Measurements from ENCODE around the gene FAM217B.

Gene FAM217B

DNA sequence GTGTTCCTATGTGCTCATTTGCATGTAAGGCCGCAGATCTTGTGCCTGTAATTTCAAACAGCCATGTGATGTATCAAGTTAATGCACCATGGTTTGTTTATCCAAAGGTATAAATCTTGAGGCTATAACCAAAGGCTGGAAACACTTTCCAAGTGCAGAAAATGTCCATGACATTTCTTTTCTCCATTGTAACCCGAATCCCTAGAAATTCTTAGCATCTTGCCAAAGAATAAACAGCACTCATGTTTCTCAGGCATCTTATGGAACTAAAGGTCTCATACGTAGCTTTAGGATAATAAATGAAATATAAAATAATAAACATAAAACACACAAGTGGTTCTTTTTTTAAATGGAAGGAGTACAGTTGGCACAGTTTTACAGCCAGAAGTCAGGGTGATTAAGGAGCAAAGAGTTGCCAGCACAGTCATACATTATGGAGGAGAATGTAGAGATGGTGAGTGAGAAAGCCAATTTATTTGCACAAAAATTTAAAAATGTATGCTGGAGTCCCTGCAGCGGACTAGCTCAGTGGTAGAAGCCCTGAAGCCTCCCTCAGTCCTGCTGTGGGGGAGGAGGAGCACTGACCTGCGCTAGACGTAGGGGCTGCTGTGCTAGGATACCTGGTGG lies 36.1 kb downstream of the FAM217B start:
- DNase-seq (ENCODE audit: low spot score) = no peak

DNA sequence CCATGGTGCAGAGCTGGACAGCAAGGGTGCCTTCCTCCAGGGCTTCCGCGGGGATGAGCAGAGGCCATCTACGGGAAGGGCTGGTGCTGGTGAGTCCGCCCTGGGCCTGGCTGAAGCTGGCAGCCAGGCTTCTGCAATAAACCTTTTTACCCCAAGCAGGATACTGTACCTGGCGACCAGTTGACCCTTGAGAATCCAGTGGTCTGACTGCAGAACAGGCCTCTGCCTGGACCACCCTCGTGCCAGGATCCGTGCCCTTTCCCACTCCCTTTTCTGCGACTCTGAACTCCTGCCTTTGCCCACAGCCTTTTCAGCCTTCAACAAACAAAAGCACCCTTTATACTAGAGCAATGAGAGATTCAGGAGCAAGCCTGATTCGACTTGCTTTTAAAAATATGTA lies 36.9 kb downstream of the FAM217B start:
- DNase-seq (ENCODE audit: low spot score) = no peak

- DNase-seq (ENCODE audit: low spot score) = no peak
Observed at GRCh38 chr20:59983076-59983475, 42.9 kb downstream of the FAM217B start.

GRCh38 chr20:59984541-59984940 lies 44.4 kb downstream of the FAM217B start:
- no peak for DNase-seq (ENCODE audit: low spot score)

DNA sequence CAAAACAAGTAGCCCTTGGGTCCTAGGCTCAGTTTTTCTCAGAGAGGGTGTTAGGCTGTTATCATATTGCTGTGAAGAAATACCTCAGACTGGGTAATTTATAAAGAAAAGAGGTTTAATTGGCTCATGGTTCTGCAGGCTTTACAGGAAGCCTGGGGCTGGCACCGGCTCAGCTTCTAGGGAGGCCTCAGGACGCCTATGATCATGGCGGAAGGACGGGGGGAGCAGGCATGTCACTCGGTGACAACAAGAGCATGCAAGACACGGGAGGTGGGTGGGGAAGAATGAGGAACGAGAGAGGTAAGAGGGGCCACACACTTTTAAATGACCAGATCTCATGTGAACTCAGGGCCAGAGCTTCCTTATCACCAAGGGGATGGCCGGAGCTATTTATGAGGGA lies 45.0 kb downstream of the FAM217B start:
- no peak for DNase-seq (ENCODE audit: low spot score)

- no peak for DNase-seq (ENCODE audit: low spot score)
Observed at GRCh38 chr20:59985864-59986263, 45.7 kb downstream of the FAM217B start.

DNA sequence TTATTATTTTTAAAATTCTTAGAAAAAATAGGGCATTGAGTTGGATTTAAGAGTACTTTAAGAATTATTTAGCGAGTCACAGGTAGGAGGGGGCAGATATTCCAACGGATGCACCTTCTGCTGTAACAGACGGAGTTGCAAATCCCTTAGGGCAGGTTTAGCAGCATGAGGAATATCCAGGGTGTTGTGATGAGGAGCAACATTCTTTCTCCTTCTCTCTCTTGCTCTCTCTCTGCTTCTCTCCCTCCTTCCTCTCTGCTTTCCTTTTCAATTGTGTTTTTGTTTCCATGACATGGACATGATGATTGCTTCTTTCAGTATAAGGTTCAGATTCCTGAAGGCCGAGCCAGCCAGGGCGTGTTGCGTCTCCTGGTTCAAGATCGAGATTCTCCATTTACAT lies 46.9 kb downstream of the FAM217B start:
- no peak for DNase-seq (ENCODE audit: low spot score)

DNA sequence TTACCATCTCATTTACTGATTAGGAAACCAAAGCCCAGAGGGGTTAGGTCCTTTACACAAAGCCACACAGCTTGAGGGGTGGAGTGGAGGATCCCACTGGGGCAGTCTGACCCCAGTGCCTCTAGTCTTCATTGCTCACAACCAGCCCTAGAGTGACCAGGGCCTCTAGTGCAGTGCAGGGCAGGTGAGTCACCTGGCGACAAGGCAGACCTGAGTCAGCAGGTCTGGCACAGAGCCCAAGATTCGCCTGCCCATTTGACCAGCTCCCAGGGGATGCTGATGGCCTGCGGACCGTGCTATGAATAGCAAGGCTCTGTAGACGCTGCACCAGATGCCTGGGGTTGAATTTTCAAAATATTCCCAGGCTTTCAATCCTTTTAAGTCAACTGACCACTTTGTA lies 48.0 kb downstream of the FAM217B start:
- DNase-seq (ENCODE audit: low spot score) = no peak

DNA sequence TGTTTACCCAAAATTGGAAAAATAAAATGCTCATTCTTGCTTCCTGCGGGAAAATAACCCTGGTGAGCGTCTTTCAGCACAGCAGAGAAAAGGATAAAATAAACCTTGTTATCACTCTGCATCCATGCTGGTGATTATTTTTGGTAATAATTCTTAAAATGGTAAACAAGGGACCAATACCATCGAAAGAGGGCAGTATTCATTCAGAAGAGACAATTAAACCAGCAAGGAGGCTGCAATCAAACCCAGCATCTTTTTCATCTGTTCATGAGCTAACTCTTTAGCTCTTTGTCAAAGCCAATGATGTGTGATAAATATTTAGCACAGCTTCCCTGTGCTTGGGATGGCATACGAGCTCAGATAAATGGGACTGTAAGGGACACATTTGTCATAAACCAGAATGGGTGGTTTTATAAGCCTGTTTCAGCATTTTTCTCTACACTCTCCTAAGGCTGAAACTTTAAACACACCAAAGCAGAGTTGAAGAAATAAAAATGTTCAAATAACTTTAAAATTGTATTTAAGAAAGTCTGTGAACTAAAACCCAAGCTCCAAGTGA lies 52.4 kb downstream of the FAM217B start:
- DNase-seq (ENCODE audit: low spot score) = no peak

GRCh38 chr20:59993736-59994430 lies 53.7 kb downstream of the FAM217B start:
- DNase-seq (ENCODE audit: low spot score) = no peak

- DNase-seq (ENCODE audit: low spot score) = no peak
Observed at GRCh38 chr20:59994697-59995122, 54.5 kb downstream of the FAM217B start.

DNA sequence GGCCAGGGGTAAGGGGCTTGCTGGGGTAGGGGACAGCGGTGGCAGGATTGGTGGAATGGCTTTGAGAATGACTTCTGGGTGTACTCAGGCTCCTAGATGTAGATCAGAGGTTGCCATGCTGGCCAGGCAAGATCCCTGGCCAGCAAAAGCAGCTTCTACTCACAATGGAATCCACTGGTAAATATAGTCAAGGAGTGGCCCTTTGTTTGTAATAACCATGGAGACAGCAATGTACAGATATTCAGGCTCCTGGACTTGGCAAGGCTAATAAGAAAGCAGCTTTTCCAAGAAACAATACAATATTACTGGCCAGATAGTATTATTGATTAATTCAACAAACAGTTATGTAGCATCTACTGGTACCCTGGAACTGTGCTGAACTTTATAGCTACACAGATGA lies 55.9 kb downstream of the FAM217B start:
- no peak for DNase-seq (ENCODE audit: low spot score)

DNA sequence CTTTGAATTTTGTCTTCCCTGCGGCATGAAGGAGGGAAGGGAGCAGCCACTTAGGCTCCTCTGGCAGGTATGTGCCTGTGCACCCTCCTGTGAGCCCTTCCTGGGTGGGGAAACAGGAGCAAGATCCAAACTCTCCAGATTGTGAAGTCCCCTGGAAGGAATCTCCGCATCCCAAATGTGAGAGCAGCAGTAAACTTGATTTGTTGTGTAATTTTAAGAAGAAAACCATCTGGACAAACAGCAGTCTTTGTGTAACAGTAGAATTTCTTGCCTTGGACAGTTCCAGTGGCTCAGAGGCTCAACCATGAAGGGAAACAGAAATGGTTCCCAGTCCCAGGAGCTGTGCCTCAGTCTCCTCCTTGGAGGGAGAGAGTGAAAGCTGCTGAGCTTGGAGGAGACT lies 57.7 kb downstream of the FAM217B start:
- no peak for DNase-seq (ENCODE audit: low spot score)
